ENCODE data around the gene COL23A1.

COL23A1 gene

GRCh38 chr5:178462076-178462475, 128.1 kb downstream of the COL23A1 start:
- no peak for DNase-seq (ENCODE audit: low read depth in 2 of 2)

- peak in 1 of 2 experiments; percentile 46 for DNase-seq (ENCODE audit: low read depth in 2 of 2)
Measured at GRCh38 chr5:178461004-178461730, 129.0 kb downstream of the COL23A1 start.

GRCh38 chr5:178460598-178460997, 129.6 kb downstream of the COL23A1 start:
- no peak for DNase-seq (ENCODE audit: low read depth in 2 of 2)

- no peak for DNase-seq (ENCODE audit: low read depth in 2 of 2)
Measured at GRCh38 chr5:178460174-178460573, 130.0 kb downstream of the COL23A1 start.

GRCh38 chr5:178458140-178458539, 132.1 kb downstream of the COL23A1 start:
- DNase-seq (ENCODE audit: low read depth in 2 of 2), result no peak

GRCh38 chr5:178457471-178457870, 132.7 kb downstream of the COL23A1 start:
- DNase-seq (ENCODE audit: low read depth in 2 of 2), result no peak

GRCh38 chr5:178455480-178455835, 134.7 kb downstream of the COL23A1 start:
- DNase-seq (ENCODE audit: low read depth in 2 of 2), result no peak

- DNase-seq (ENCODE audit: low read depth in 2 of 2), result no peak
Measured at GRCh38 chr5:178454821-178455479, 135.2 kb downstream of the COL23A1 start.

GRCh38 chr5:178454303-178454702, 135.9 kb downstream of the COL23A1 start:
- DNase-seq (ENCODE audit: low read depth in 2 of 2), result no peak

GRCh38 chr5:178453224-178453623, 137.0 kb downstream of the COL23A1 start:
- DNase-seq (ENCODE audit: low read depth in 2 of 2), result no peak

GRCh38 chr5:178450121-178451028, 139.8 kb downstream of the COL23A1 start:
- DNase-seq (ENCODE audit: low read depth in 2 of 2), result no peak

GRCh38 chr5:178449163-178450070, 140.8 kb downstream of the COL23A1 start:
- DNase-seq (ENCODE audit: low read depth in 2 of 2), result no peak

- DNase-seq (ENCODE audit: low read depth in 2 of 2), result no peak
Measured at GRCh38 chr5:178445534-178445933, 144.7 kb downstream of the COL23A1 start.

GRCh38 chr5:178442405-178443257, 147.6 kb downstream of the COL23A1 start:
- DNase-seq (ENCODE audit: low read depth in 2 of 2), result no peak

- DNase-seq (ENCODE audit: low read depth in 2 of 2), result no peak
Measured at GRCh38 chr5:178441486-178442270, 148.5 kb downstream of the COL23A1 start.

- DNase-seq (ENCODE audit: low read depth in 2 of 2), result no peak
Measured at GRCh38 chr5:178440181-178440580, 150.0 kb downstream of the COL23A1 start.

- no peak for DNase-seq (ENCODE audit: low read depth in 2 of 2)
Measured at GRCh38 chr5:178439493-178440180, 150.6 kb downstream of the COL23A1 start.

GRCh38 chr5:178438796-178439195, 151.4 kb downstream of the COL23A1 start:
- no peak for DNase-seq (ENCODE audit: low read depth in 2 of 2)
